Trophoblast cell (in vitro differentiated cells and primary cell): ENCODE measurements around the gene RIT1.

Experiments used
- DNase-seq, 2 donors: peaks; one replicate each; pipeline ENCODE4 v3.0.0-alpha.2; 2016
- H2AFZ ChIP-seq: 2 replicates; pipeline ENCODE4 v1.6.1; 2013; ENCODE audit warnings: low read length, moderate library complexity, mild to moderate bottlenecking; ENCODE audit not compliant: insufficient read depth, poor library complexity
- H2AK5ac ChIP-seq: 2 replicates; pipeline ENCODE4 v1.6.1; 2013; ENCODE audit warnings: mild to moderate bottlenecking, low read length
- H2BK120ac ChIP-seq: 2 replicates; pipeline ENCODE4 v1.6.1; 2013; ENCODE audit warnings: low read length, mild to moderate bottlenecking, moderate library complexity; ENCODE audit not compliant: insufficient read depth, poor library complexity
- H2BK12ac ChIP-seq: 2 replicates; pipeline ENCODE4 v1.6.1; 2013; ENCODE audit warnings: mild to moderate bottlenecking, low read length, moderate library complexity
- H2BK5ac ChIP-seq: 2 replicates; pipeline ENCODE4 v1.6.1; 2013; ENCODE audit warnings: low read length, low read depth, moderate library complexity, mild to moderate bottlenecking; ENCODE audit not compliant: poor library complexity
- H3K14ac ChIP-seq: 2 replicates; pipeline ENCODE4 v1.6.1; 2013; ENCODE audit warnings: mild to moderate bottlenecking, low read length
- H3K18ac ChIP-seq: 2 replicates; pipeline ENCODE4 v1.6.1; 2013; ENCODE audit warnings: mild to moderate bottlenecking, low read length
- H3K23ac ChIP-seq: 2 replicates; pipeline ENCODE4 v1.6.1; 2013; ENCODE audit warnings: low read length
- H3K27ac ChIP-seq: 2 replicates; pipeline ENCODE4 v1.5.1; 2013; ENCODE audit warnings: low read depth, mild to moderate bottlenecking, inconsistent platforms, low read length, moderate library complexity
- H3K27me3 ChIP-seq: 2 replicates; pipeline ENCODE4 v1.6.1; 2013; ENCODE audit warnings: inconsistent platforms, mild to moderate bottlenecking, low read length, moderate library complexity; ENCODE audit not compliant: insufficient read depth
- H3K36me3 ChIP-seq, 2 experiments: 1 replicate in 1 of 2; 2 replicates in 1 of 2; pipeline ENCODE4 v1.6.1; 2013; ENCODE audit warnings: low read length in 2 of 2, mild to moderate bottlenecking in 2 of 2, moderate library complexity in 1 of 2; ENCODE audit not compliant: insufficient read depth in 2 of 2, control insufficient read depth in 1 of 2
- H3K4ac ChIP-seq: 2 replicates; pipeline ENCODE4 v1.6.1; 2013; ENCODE audit warnings: low read depth, mild to moderate bottlenecking, low read length, moderate library complexity
- H3K4me1 ChIP-seq, 2 experiments: 1 replicate in 1 of 2; 2 replicates in 1 of 2; pipeline ENCODE4 v1.6.1; 2013; ENCODE audit warnings: low read length in 2 of 2, mild to moderate bottlenecking in 2 of 2, moderate library complexity in 1 of 2; ENCODE audit not compliant: insufficient read depth in 2 of 2, control insufficient read depth in 1 of 2
- H3K4me2 ChIP-seq: 2 replicates; pipeline ENCODE4 v1.6.1; 2013; ENCODE audit warnings: inconsistent platforms, mild to moderate bottlenecking, low read length, moderate library complexity
- H3K4me3 ChIP-seq: 2 replicates; pipeline ENCODE4 v1.5.1; 2013; ENCODE audit warnings: mild to moderate bottlenecking, low read depth, low read length, inconsistent platforms
- H3K79me1 ChIP-seq: one replicate; pipeline ENCODE4 v1.6.1; 2013; ENCODE audit warnings: low read length
- H3K79me2 ChIP-seq: 2 replicates; pipeline ENCODE4 v1.6.1; 2013; ENCODE audit warnings: low read length, mild to moderate bottlenecking; ENCODE audit not compliant: control insufficient read depth, insufficient read depth, poor library complexity
- H3K9ac ChIP-seq: 2 replicates; pipeline ENCODE4 v1.6.1; 2013; ENCODE audit warnings: mild to moderate bottlenecking, low read length
- H3K9me3 ChIP-seq: 2 replicates; pipeline ENCODE4 v1.6.1; 2013; ENCODE audit warnings: low read depth, mild to moderate bottlenecking, control low read depth, inconsistent platforms, low read length; ENCODE audit not compliant: insufficient read depth
- H4K12ac ChIP-seq: 2 replicates; pipeline ENCODE4 v1.6.1; 2013; ENCODE audit warnings: low read depth, mild to moderate bottlenecking, low read length, moderate library complexity
- H4K8ac ChIP-seq: 2 replicates; pipeline ENCODE4 v1.6.1; 2013; ENCODE audit warnings: low read depth, mild to moderate bottlenecking, low read length, moderate library complexity
- H4K91ac ChIP-seq: one replicate; pipeline ENCODE4 v1.6.1; 2013; ENCODE audit warnings: low read depth, mild to moderate bottlenecking, low read length, moderate library complexity
- WGBS: extraction: QIAGEN DNeasy Blood & Tissue Kit; methylation state at CpG from one replicate; pipeline ENCODE4 v1.1.7; 2013; ENCODE audit warnings: missing lambda C conversion rate; ENCODE audit not compliant: insufficient read length, insufficient coverage; ENCODE audit errors: extremely low coverage; 5-methylcytosine and 5-hydroxymethylcytosine counted together

RIT1 gene

GRCh38 chr1:155884031-155884960 is 26.9 kb downstream of the RIT1 start:
- Histone ChIP-seq H4K8ac (no peak overlapping the region), H3K4me3 (no peak overlapping the region), H4K12ac (no peak overlapping the region), H3K18ac (no peak overlapping the region), H2AFZ (no peak overlapping the region), H2AK5ac (no peak overlapping the region), H2BK12ac (no peak overlapping the region), H2BK120ac (no peak overlapping the region), H3K14ac (no peak overlapping the region), H3K4me1 (no peaks in the 10 kb centered on the region), H3K9ac (no peak overlapping the region), H3K9me3 (no peaks in the 10 kb centered on the region), H3K23ac (no peak overlapping the region), H2BK5ac (no peak overlapping the region), H3K79me2 (no peaks in the 10 kb centered on the region), H3K27me3 (no peaks in the 10 kb centered on the region), H3K27ac (no peak overlapping the region), H3K36me3 (no peaks in the 10 kb centered on the region), H3K4ac (no peak overlapping the region), H3K79me1 (no peaks in the 10 kb centered on the region), H3K4me2 (no peak overlapping the region), H4K91ac (no peak overlapping the region)
- DNase-seq = no peak
- no CpG with 5 or more reads among the region's 9 CpGs for WGBS

DNA sequence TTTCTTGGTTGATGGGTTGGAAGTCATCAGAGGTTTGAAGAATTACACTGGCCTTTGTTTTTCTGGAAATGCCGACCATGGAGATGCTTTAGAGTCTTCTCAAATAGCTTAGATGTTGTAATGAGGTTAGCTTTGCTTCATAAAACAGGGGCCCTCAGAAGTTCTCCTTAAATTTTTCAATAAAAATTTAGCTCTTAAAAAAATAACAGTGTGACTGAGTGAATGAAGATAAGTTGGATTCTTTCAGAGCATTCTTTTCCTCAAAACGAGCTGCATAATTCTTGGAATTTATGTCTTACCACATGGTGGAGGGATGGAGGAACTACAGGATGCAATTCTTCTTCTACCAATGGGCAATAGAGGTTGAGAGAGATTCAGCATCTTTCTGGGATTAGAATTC is 28.4 kb downstream of the RIT1 start:
- H3K79me2 ChIP-seq = no peaks in the 10 kb centered on the region
- H3K36me3 ChIP-seq = no peaks in the 10 kb centered on the region
- H3K14ac ChIP-seq = no peak overlapping the region
- no peaks in the 10 kb centered on the region for H3K9me3 ChIP-seq
- no peaks in the 10 kb centered on the region for H3K27me3 ChIP-seq
- no peak overlapping the region for H2BK12ac ChIP-seq
- H4K12ac ChIP-seq = no peak overlapping the region
- no peak overlapping the region for H3K4me3 ChIP-seq
- H2AK5ac ChIP-seq = no peak overlapping the region
- no peak overlapping the region for H2BK5ac ChIP-seq
- H3K18ac ChIP-seq = no peak overlapping the region
- H4K8ac ChIP-seq = no peak overlapping the region
- WGBS = no CpG with 5 or more reads among the region's 2 CpGs
- no peak overlapping the region for H2BK120ac ChIP-seq
- no peak overlapping the region for H3K4me2 ChIP-seq
- H3K4ac ChIP-seq = no peak overlapping the region
- no peaks in the 10 kb centered on the region for H3K79me1 ChIP-seq
- no peaks in the 10 kb centered on the region for H3K4me1 ChIP-seq
- no peak overlapping the region for H4K91ac ChIP-seq
- peak in 1 of 2 donors; percentile 64 for DNase-seq
- H2AFZ ChIP-seq = no peak overlapping the region
- no peak overlapping the region for H3K27ac ChIP-seq
- no peak overlapping the region for H3K23ac ChIP-seq
- no peak overlapping the region for H3K9ac ChIP-seq

DNA sequence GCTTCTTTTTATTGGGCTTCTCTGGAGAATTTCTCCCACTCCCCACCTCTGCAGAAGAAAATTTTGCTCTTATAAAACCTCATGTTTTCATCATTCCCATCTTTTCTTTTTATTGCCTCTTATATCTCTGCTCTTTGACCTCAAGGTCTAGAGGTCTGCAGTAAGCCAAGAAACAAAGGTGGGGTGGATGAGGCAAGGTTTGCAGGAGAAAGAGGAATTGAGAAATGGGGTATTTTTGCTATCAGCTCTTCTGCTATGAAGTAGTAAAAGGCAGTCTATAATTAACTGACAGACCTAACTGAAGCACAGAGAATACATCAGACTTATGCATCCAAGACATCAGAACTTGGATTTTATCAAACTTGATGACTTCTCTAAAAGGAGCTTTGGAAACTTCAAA is 28.9 kb downstream of the RIT1 start:
- no peaks in the 10 kb centered on the region for H3K4me1 ChIP-seq
- H3K27ac ChIP-seq = no peak overlapping the region
- DNase-seq = no peak
- no peak overlapping the region for H3K9ac ChIP-seq
- H3K79me2 ChIP-seq = no peaks in the 10 kb centered on the region
- H4K12ac ChIP-seq = no peak overlapping the region
- no peak overlapping the region for H4K8ac ChIP-seq
- no peak overlapping the region for H2AFZ ChIP-seq
- H3K4ac ChIP-seq = no peak overlapping the region
- H2BK5ac ChIP-seq = no peak overlapping the region
- no peak overlapping the region for H3K18ac ChIP-seq
- H4K91ac ChIP-seq = no peak overlapping the region
- H3K4me2 ChIP-seq = no peak overlapping the region
- H3K14ac ChIP-seq = no peak overlapping the region
- no peak overlapping the region for H3K4me3 ChIP-seq
- H2BK12ac ChIP-seq = no peak overlapping the region
- H3K9me3 ChIP-seq = no peaks in the 10 kb centered on the region
- no peak overlapping the region for H2AK5ac ChIP-seq
- H3K79me1 ChIP-seq = no peaks in the 10 kb centered on the region
- H3K27me3 ChIP-seq = no peaks in the 10 kb centered on the region
- no peaks in the 10 kb centered on the region for H3K36me3 ChIP-seq
- H2BK120ac ChIP-seq = no peak overlapping the region
- H3K23ac ChIP-seq = no peak overlapping the region

- Histone ChIP-seq H3K4ac (no peak overlapping the region), H3K27me3 (no peaks in the 10 kb centered on the region), H3K4me3 (no peak overlapping the region), H2BK5ac (no peak overlapping the region), H2BK12ac (no peak overlapping the region), H3K23ac (no peak overlapping the region), H3K4me2 (no peak overlapping the region), H4K12ac (no peak overlapping the region), H2BK120ac (no peak overlapping the region), H3K4me1 (no peaks in the 10 kb centered on the region), H3K27ac (no peak overlapping the region), H2AK5ac (no peak overlapping the region), H3K9ac (no peak overlapping the region), H3K79me1 (no peaks in the 10 kb centered on the region), H3K14ac (no peak overlapping the region), H2AFZ (no peak overlapping the region), H3K36me3 (no peaks in the 10 kb centered on the region), H3K18ac (no peak overlapping the region), H4K91ac (no peak overlapping the region), H4K8ac (no peak overlapping the region), H3K9me3 (no peaks in the 10 kb centered on the region), H3K79me2 (no peaks in the 10 kb centered on the region)
- no peak for DNase-seq
- WGBS = no CpG with 5 or more reads among the region's 6 CpGs
These were observed 30.2 kb downstream of the RIT1 start for GRCh38 chr1:155880950-155881349.
